HG03025 (cell line): ENCODE results near the gene CEP350.
"Not testable (repeated sequence)": the region's sequence is repeated elsewhere in the genome, so short reads cannot be mapped to it uniquely, and the experiment has no call there.

ENCODE experiments used
- ATAC-seq: cut with Tn5 transposase; IDR thresholded peaks from one replicate; pipeline ENCODE4 v1.9.1; 2021; ENCODE audit warnings: mild to moderate bottlenecking, moderate library complexity; ENCODE audit not compliant: unreplicated experiment, low FRiP score

CEP350 gene

DNA sequence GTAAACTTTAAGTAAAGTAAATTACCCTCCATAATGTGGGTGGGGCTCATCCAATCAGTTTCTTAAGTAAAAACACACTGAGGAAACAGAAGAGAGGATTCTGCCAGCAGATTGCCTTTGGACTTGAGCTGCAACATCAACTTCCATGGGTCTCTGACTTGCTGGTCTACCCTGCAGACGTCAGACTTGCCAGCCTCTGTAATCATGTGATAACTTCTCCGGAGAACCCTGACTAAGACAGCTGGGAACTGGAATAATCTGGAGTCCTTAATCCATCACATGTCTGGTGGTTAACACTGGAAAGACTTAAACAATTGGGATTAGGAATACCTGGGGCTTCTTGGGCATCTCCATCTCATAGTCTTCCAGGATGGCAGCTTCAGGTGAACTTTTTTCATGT is 13.2 kb upstream of the CEP350 start:
- no peak for ATAC-seq

DNA sequence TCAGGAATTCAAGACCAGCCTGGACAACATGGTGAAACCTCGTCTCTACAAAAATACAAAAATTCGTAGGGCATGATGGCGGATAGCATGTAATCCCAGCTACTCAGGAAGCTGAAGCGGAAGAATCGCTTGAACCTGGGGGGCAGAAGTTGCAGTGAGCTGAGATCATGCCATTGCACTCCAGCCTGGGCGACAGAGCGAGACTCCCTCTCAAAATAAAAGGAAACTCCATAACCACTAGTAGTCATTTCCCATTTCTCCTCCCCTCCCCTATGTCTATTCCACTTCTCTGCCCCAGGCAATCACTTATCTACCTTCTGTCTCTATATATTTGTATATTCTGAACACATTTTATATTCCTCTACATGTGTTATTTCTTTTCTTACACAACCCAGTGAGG is 4.0 kb upstream of the CEP350 start:
- ATAC-seq, result no peak

- no peak for ATAC-seq
Observed at GRCh38 chr1:179951383-179952144, 3.0 kb upstream of the CEP350 start.

GRCh38 chr1:179952186-179952585 is 2.4 kb upstream of the CEP350 start:
- ATAC-seq, result no peak

DNA sequence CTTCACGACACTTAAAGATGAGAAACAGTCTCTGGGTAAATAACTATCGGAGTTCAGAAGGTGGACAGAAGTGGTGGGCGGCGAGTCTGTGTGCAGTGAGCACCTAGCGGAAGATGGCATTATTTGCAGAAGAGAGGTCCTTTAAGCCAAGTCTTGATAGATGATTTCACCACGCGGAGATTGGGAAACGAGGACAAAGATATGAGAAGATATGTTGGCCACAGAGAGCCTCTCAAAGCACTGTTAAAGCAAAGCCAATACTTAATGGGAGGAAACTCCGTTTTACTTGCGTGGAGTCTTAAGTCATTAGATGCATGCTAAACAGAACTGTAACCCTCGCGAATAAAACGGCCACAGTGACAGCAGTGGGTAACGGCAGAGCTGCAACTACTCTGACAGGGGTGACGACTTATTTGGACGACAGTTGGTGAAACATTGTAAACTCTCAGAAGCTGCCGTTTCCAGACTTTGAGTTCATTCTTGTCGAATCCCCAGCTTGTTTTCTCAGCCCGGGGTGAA is 577 bp upstream of the CEP350 start:
- peak; percentile 13 for ATAC-seq

- no peak for ATAC-seq
Observed at GRCh38 chr1:179955287-179955680, 674 bp downstream of the CEP350 start.

GRCh38 chr1:179955731-179956130 is 1.1 kb downstream of the CEP350 start:
- ATAC-seq, result no peak

DNA sequence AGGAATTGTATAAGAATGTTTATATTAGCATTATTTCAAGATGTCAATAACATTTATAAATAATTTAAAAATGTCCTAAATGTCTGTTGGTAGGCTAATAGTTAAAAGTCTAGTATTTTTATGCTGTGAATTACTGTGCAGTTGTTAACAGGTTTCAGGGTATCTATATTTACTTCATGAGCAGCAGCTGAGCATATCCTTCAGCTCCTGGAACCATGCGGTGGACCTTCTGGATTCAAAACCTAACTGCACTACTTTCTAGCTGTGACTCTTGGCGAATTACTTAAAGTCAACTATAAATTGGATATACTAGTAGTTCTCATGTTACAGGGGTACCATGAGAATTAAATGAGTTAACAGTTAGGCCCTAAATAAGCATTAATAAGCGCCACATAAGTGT is 3.7 kb downstream of the CEP350 start:
- no peak for ATAC-seq

DNA sequence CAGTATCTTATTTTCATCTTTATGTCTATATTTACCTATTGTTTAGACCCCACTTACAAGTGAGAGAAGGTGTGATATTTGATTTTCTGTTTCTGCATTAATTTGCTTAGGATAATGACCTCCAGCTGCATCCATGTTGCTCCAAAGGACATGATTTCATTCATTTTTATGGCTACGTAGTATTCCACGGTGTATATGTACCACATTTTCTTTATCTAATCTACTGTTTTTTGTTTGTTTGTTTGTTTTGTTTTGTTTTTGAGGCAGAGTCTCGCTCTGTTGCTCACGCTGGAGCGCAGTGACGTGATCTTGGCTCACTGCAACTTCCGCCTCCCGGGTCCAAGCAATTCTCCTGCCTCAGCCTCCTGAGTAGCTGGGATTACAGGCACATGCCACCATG is 7.6 kb downstream of the CEP350 start:
- ATAC-seq, result not testable (repeated sequence)

- ATAC-seq, result no peak
Observed at GRCh38 chr1:179966551-179966950, 11.9 kb downstream of the CEP350 start.

GRCh38 chr1:179968284-179968993 is 13.8 kb downstream of the CEP350 start:
- no peak for ATAC-seq

DNA sequence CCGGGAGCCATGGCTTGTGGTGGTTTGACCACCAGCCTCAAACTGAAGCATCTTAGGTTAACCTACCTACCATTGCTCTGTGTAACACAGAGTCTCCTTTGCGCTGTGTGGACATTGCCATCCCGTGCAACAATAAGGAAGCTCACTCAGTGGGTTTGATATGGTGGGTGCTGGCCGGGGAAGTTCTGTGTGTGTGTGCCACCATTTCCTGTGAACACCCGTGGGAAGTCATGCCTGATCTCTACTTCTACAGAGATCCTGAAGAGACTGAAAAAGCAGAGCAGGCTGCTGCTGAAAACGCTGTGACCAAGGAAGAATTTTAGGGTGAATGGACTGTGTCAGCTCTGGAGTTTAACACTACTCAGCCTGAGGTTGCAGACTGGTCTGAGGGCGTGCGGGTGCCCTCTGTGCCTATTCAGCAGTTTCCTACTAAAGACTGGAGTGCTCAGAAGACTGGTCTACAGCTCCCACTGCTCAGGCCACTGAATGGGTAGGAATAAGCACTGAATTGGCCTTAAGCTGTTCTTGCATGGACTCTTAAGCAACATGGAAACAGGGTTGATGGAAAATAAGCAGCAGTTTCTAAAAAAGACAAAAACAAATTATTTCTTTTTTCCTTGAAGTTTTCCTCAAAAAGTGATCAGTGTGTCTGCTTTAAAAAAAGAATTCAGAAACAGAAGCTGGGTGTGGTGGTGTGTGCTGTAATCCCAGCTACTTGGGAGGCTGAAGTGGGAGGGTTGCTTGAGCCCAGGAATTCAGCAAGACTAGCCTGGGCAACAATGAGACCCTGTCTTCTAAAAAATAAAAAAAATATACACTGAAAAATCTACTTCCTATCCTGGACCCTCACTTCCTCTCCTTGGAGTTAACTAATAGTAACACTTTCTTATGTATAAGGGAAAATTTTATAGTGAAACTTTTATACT is 14.6 kb downstream of the CEP350 start:
- ATAC-seq, result no peak

DNA sequence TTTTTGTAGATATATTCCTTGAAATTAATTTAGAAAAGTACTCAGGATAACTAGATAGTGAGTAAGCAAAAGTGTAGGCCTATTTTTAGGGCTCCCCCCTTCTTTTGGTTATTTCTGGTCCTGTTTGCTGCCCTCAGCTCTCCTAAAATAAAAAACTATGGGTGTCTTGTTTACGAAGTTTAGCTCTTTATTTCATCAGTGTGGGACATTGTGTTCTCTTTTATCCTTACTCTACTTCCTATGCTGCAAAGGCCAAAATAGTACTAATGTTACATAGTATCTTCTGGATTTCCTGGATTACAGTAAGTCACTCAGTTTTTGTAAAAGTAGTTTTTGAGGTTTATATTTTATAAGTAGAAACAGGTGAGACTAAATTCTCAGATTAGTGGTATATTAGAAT is 15.4 kb downstream of the CEP350 start:
- no peak for ATAC-seq

GRCh38 chr1:179971563-179972496 is 17.2 kb downstream of the CEP350 start:
- ATAC-seq, result no peak

DNA sequence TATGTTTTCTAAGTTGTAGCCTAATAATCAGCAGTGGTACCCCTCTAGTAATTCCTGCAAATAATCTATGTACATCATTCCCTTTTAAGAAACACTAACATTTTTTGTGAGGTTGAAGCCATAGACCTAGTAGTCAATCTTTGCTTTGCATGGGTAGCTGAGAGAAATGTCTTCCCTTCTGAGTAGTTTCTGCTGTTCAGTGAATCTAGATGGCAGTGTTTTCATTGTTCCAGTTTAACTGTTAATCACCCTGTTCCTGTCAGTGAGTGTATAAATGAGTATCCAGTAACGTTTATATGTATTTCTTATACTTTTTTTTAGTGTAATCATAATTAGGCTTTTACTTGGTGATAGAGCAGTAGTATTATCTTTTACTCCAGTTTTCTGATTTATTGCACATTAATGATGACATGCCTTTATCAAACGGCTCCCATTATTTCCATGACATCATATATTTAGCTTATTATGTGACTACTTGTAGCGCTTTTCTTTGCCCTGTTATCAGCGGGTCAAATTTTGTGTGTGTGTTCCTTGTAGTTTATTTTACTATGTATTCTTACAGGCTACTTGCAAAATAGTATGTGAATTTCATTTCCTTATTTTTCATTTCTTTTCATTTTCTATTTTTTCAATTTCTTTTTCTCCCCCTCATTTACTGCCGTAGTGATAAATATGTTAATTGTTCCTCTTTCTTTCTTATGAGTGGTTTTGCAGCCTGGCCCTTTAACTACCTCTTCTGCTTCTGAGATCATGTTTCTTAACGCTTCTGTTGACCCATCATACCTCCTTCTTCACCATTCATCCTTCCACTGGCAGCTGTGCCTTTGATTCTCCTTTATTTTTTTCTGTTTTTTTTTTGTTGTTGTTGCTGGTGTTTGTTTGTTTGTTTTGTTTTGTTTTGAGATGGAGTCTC is 18.8 kb downstream of the CEP350 start:
- ATAC-seq, result no peak

DNA sequence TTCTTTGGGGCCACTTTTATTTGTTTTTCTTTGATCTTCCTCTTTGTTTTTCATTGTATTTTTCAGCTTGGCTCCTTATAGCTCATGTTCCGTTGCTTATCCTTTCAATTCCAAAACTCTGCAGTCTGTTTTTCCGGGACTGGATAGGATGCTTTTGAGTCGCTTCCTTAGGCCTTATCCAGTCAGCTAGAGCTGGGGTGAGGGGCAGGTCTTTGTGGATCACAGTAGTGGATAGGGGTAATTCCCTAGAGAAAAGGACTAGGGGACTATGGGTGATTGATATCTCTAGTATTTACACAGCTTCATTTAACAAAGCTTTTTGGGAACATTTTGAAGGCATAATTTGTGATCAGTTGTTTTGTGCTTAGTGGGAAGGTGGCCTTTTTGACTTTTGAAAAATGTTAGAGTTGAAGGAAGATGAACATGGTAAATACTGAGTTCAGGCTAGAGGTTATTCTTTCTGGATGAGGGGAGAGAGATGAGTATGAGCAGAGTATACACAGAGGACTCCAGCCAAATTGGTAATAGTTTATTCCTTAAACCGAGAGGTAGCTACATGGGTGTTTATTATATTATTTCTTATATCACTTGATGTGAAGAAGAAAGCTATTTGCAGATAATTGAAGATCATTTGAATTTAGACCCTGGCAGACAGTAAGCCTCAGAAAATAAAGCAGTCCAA is 22.5 kb downstream of the CEP350 start:
- no peak for ATAC-seq

- ATAC-seq, result no peak
Observed at GRCh38 chr1:179978199-179979079, 23.8 kb downstream of the CEP350 start.
